Measurements from ENCODE around the gene GSTO2.

GSTO2 gene

DNA sequence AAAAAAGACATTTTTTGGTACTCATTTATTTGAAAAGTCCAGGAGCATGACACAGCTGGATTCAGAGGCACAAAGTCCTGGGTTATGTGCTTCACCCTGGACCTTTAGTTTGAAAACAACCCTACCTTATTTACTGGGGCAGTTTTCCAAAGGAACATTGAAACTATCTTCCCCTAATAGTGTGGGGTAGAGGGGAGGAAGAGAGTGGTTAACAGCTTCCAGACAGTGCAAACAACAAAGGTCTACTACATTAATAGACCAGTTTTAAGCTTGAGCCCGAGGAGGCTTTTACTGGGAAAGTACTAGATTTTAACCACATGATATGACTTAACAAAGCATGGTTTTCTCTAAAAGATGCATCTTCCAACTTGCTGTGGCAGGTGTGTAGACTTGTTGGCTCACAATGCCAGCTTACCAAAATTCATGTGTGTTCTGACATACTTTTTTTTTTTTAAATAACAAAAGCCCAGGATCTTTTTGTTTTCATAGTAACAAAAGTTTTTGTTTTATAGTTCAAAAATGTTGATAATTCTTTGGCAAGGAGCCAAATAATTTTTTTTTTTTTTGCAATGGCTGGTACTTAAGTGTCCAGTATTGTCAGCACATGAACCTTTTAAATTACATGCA is 12.5 kb upstream of the GSTO2 start:
- TF ChIP-seq FOXP2 (optimal IDR thresholded peaks at IDR 0.05; ENCODE audit: control extremely low read depth, extremely low read length, insufficient read depth) (no peak), EZH2 (IDR thresholded peaks at IDR 0.05) (no peak), POLR2AphosphoS5 (IDR thresholded peaks at IDR 0.05; ENCODE audit: borderline replicate concordance, low read depth, low read length) (no peak)
- peak overlapping the region; percentile 85 for H3K9ac ChIP-seq (ENCODE audit: insufficient read length)
- peak overlapping the region; percentile 81 for H3K4me3 ChIP-seq
- DNase-seq (ENCODE audit: low read depth, low spot score): no peak
- no peak overlapping the region; the same call in 1 of the 2 replicates for H3K27ac ChIP-seq
- H3K36me3 ChIP-seq (ENCODE audit: insufficient read depth, low read length): peaks cover 29% of the 10 kb centered on the region; the same call in 1 of the 2 replicates
- H3K9me3 ChIP-seq (ENCODE audit: low read depth, low read length): no peaks in the 10 kb centered on the region

DNA sequence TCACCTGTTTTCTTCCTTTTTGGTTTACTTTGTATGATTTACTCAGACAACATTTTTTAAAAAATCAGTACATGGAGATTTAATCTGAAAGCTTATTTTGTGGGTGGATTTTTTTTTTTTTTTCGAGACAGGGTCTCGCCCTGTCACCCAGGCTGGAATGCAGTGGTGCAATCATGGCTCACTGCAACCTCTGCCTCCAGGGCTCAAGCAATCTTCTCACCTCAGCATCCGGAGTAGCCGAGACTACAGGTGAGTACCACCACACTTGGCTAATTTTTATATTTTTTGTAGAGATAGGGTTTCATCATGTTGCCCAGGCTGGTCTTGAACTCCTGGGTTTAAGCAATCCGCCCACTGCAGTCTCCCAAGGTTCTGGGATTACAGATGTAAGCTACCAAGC is 11.7 kb upstream of the GSTO2 start:
- Histone ChIP-seq H3K9me3 (ENCODE audit: low read depth, low read length) (no peaks in the 10 kb centered on the region), H3K36me3 (ENCODE audit: insufficient read depth, low read length) (peaks cover 30% of the 10 kb centered on the region; the same call in 1 of the 2 replicates), H3K27ac (no peak overlapping the region), H3K4me3 (no peak overlapping the region), H3K9ac (ENCODE audit: insufficient read length) (no peak overlapping the region)
- TF ChIP-seq POLR2AphosphoS5 (IDR thresholded peaks at IDR 0.05; ENCODE audit: borderline replicate concordance, low read depth, low read length) (no peak), FOXP2 (optimal IDR thresholded peaks at IDR 0.05; ENCODE audit: control extremely low read depth, extremely low read length, insufficient read depth) (no peak), EZH2 (IDR thresholded peaks at IDR 0.05) (no peak)
- DNase-seq (ENCODE audit: low read depth, low spot score): no peak

DNA sequence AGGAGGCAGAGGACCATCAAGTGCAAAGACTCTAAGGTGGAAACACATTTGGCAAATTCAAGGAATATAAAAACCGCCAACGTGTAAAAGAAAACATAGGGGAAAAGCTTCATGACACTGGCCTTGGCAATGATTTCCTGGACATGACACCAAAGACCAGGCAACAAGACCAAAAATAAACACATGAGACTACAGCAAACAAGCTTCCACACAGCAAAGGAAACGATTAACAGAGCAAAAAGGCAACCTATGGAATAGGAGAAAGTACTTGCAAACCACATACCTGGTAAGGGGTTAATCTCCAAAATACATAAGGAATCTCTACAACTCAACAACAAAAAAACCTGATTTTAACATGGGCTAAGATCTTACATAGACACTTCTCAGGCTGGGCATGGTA is 10.8 kb upstream of the GSTO2 start:
- Histone ChIP-seq H3K4me3 (no peak overlapping the region), H3K36me3 (ENCODE audit: insufficient read depth, low read length) (peaks cover 35% of the 10 kb centered on the region), H3K9ac (ENCODE audit: insufficient read length) (no peak overlapping the region), H3K9me3 (ENCODE audit: low read depth, low read length) (no peaks in the 10 kb centered on the region), H3K27ac (no peak overlapping the region)
- TF ChIP-seq FOXP2 (optimal IDR thresholded peaks at IDR 0.05; ENCODE audit: control extremely low read depth, extremely low read length, insufficient read depth) (no peak), POLR2AphosphoS5 (IDR thresholded peaks at IDR 0.05; ENCODE audit: borderline replicate concordance, low read depth, low read length) (no peak), EZH2 (IDR thresholded peaks at IDR 0.05) (no peak)
- DNase-seq (ENCODE audit: low read depth, low spot score): no peak

DNA sequence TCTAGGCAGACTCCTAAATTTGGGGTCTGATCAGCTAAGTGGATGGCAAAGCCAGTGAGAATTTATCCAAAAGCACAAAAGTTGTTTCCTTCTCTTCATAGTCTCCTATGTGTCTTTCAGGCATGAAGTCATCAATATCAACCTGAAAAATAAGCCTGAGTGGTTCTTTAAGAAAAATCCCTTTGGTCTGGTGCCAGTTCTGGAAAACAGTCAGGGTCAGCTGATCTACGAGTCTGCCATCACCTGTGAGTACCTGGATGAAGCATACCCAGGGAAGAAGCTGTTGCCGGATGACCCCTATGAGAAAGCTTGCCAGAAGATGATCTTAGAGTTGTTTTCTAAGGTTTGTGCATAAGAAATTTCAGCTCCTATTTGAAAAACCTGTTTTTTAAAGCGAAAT is 9.5 kb upstream of the GSTO2 start:
- DNase-seq (ENCODE audit: low read depth, low spot score): no peak
- TF ChIP-seq EZH2 (IDR thresholded peaks at IDR 0.05): no peak
- no peak for TF ChIP-seq POLR2AphosphoS5 (IDR thresholded peaks at IDR 0.05; ENCODE audit: borderline replicate concordance, low read depth, low read length)
- TF ChIP-seq FOXP2 (optimal IDR thresholded peaks at IDR 0.05; ENCODE audit: control extremely low read depth, extremely low read length, insufficient read depth): no peak
- no peak overlapping the region for H3K9ac ChIP-seq (ENCODE audit: insufficient read length)
- no peaks in the 10 kb centered on the region for H3K9me3 ChIP-seq (ENCODE audit: low read depth, low read length)
- H3K27ac ChIP-seq: no peak overlapping the region
- no peak overlapping the region for H3K4me3 ChIP-seq
- peaks cover 41% of the 10 kb centered on the region for H3K36me3 ChIP-seq (ENCODE audit: insufficient read depth, low read length)

DNA sequence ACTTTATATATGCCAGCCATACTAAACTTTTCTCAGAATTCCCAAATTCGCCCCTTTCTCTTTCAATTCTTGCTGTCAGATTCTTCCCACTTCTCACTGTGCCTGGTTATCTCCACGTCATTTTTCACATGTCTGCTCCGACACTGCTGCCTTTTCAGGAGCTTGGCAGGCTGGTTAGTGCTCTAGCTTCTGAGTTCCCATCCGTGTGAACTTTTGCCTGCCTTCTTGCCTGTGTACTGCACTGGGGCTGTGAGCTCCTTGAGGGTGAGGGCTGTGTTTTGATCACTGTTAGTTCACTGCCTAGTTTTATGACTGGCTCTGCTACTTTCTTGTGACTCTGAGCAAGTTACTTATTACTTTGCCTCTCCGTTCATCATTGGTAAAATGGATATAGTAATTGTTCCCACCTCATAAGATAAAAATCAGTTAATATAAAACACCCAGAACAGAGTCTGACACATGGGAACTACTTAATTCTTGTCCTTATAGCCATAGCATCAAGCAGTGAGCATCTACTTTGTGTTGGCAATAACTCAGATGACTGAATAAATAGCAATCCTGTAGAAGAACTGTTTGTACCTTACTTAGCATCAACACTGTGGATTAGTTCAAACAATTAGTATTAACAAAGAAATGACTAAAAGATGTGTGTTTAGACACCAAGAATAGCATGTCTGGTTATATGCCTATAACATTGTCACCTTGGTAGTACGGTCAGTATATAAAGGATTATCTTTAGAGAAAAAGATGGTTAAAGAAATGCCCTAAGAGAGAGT is 8.8 kb upstream of the GSTO2 start:
- Histone ChIP-seq H3K9ac (ENCODE audit: insufficient read length) (no peak overlapping the region), H3K27ac (no peak overlapping the region), H3K4me3 (no peak overlapping the region), H3K36me3 (ENCODE audit: insufficient read depth, low read length) (peaks cover 43% of the 10 kb centered on the region), H3K9me3 (ENCODE audit: low read depth, low read length) (no peaks in the 10 kb centered on the region)
- no peak for DNase-seq (ENCODE audit: low read depth, low spot score)
- TF ChIP-seq POLR2AphosphoS5 (IDR thresholded peaks at IDR 0.05; ENCODE audit: borderline replicate concordance, low read depth, low read length): no peak
- TF ChIP-seq EZH2 (IDR thresholded peaks at IDR 0.05): no peak
- TF ChIP-seq FOXP2 (optimal IDR thresholded peaks at IDR 0.05; ENCODE audit: control extremely low read depth, extremely low read length, insufficient read depth): no peak

GRCh38 chr10:104260775-104261115 is 8.2 kb upstream of the GSTO2 start:
- Histone ChIP-seq H3K27ac (no peak overlapping the region), H3K4me3 (no peak overlapping the region), H3K36me3 (ENCODE audit: insufficient read depth, low read length) (peaks cover 46% of the 10 kb centered on the region), H3K9me3 (ENCODE audit: low read depth, low read length) (no peaks in the 10 kb centered on the region), H3K9ac (ENCODE audit: insufficient read length) (no peak overlapping the region)
- no peak for TF ChIP-seq FOXP2 (optimal IDR thresholded peaks at IDR 0.05; ENCODE audit: control extremely low read depth, extremely low read length, insufficient read depth)
- TF ChIP-seq POLR2AphosphoS5 (IDR thresholded peaks at IDR 0.05; ENCODE audit: borderline replicate concordance, low read depth, low read length): no peak
- TF ChIP-seq EZH2 (IDR thresholded peaks at IDR 0.05): no peak
- no peak for DNase-seq (ENCODE audit: low read depth, low spot score)

DNA sequence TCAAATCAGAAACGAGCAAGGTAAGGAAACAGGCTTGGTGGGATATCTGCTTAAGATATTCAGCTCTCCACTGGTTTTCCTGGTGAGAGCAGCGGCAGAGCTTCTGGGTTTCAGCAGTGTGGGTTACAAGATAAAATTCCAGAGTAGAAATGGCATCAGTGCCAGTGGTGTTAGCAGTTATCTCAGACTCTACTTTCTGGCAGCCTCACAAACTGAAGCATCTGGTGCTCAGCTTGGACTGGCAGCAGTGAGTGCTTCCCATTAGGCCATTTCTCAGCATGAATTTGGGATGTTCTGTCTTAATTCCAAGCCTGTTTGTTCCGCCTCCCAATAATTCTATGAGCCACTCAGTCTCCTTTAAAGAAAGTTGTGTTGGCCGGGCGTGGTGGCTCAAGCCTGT is 6.9 kb upstream of the GSTO2 start:
- no peaks in the 10 kb centered on the region for H3K9me3 ChIP-seq (ENCODE audit: low read depth, low read length)
- no peak overlapping the region for H3K27ac ChIP-seq
- peaks cover 51% of the 10 kb centered on the region for H3K36me3 ChIP-seq (ENCODE audit: insufficient read depth, low read length)
- H3K4me3 ChIP-seq: no peak overlapping the region
- no peak for TF ChIP-seq EZH2 (IDR thresholded peaks at IDR 0.05)
- no peak for TF ChIP-seq FOXP2 (optimal IDR thresholded peaks at IDR 0.05; ENCODE audit: control extremely low read depth, extremely low read length, insufficient read depth)
- no peak for TF ChIP-seq POLR2AphosphoS5 (IDR thresholded peaks at IDR 0.05; ENCODE audit: borderline replicate concordance, low read depth, low read length)
- no peak overlapping the region for H3K9ac ChIP-seq (ENCODE audit: insufficient read length)
- DNase-seq (ENCODE audit: low read depth, low spot score): no peak

DNA sequence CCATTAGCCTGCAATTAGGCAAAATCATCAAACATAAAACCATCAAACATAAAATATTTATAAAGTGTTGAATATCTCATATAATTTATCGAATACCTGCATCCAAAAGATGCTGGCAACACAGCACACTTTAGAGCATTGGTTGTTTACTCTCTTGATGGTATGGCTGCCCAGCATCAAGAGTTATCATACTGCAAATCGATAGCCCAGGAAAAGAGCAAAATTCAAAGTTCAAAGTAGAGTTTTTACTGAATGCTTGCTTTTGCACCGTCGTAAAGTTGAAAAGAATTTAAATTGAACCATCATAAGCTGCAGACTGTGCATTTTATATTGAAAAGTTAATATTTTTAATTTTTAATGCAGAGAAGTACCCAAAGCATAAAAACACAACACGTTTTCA is 4.2 kb upstream of the GSTO2 start:
- Histone ChIP-seq H3K9ac (ENCODE audit: insufficient read length) (no peak overlapping the region), H3K27ac (no peak overlapping the region), H3K4me3 (no peak overlapping the region), H3K9me3 (ENCODE audit: low read depth, low read length) (no peaks in the 10 kb centered on the region), H3K36me3 (ENCODE audit: insufficient read depth, low read length) (peaks cover 35% of the 10 kb centered on the region)
- no peak for TF ChIP-seq FOXP2 (optimal IDR thresholded peaks at IDR 0.05; ENCODE audit: control extremely low read depth, extremely low read length, insufficient read depth)
- no peak for TF ChIP-seq POLR2AphosphoS5 (IDR thresholded peaks at IDR 0.05; ENCODE audit: borderline replicate concordance, low read depth, low read length)
- TF ChIP-seq EZH2 (IDR thresholded peaks at IDR 0.05): no peak
- no peak for DNase-seq (ENCODE audit: low read depth, low spot score)

Data from SK-N-MC (cell line).